Kidney (tissue), 14 donors: ENCODE data around the gene PHTF2. TPM values are rescaled to one million over a fixed set of nuclear protein-coding genes. Genes with fewer than 3 reads are reported as not detected.

ENCODE experiments used
- DNase-seq, 5 donors: peaks; one replicate each; pipeline ENCODE4 v3.0.0-alpha.2; 2013 to 2020
- FAIRE-seq: peaks from 2 replicates; lab custom pipeline; 2012; peaks lifted over from hg19 to GRCh38; lab: Jason Lieb, UNC
- H3K27ac ChIP-seq, 2 donors: one replicate each; pipeline ENCODE4 v1.7.0; 2013; ENCODE audit warnings: low read depth in 2 of 2, low read length in 2 of 2, inconsistent platforms in 1 of 2
- H3K27me3 ChIP-seq: one replicate; pipeline ENCODE4 v1.7.1; 2013; ENCODE audit warnings: low read length, inconsistent platforms; ENCODE audit not compliant: control insufficient read depth, insufficient read depth
- H3K36me3 ChIP-seq, 3 donors: one replicate each; pipeline versions ENCODE4 v1.7.0 to v1.7.1; 2013; ENCODE audit warnings: low read length in 3 of 3, control low read depth in 1 of 3, inconsistent platforms in 1 of 3; ENCODE audit not compliant: insufficient read depth in 3 of 3, control insufficient read depth in 2 of 3
- H3K4me1 ChIP-seq, 3 donors: one replicate each; pipeline versions ENCODE4 v1.7.0 to v1.7.1; 2013; ENCODE audit warnings: low read length in 3 of 3, inconsistent platforms in 1 of 3, low read depth in 1 of 3; ENCODE audit not compliant: control insufficient read depth in 2 of 3, insufficient read depth in 2 of 3
- H3K4me3 ChIP-seq, 3 donors: one replicate each; pipeline versions ENCODE4 v1.7.0 to v1.8.1; 2013; ENCODE audit warnings: low read length in 3 of 3, control low read depth in 1 of 3, inconsistent platforms in 1 of 3
- H3K9ac ChIP-seq, 3 donors: one replicate each; pipeline versions ENCODE4 v1.7.0 to v1.7.1; 2013; ENCODE audit warnings: low read length in 3 of 3, control low read depth in 1 of 3, inconsistent platforms in 1 of 3
- H3K9me3 ChIP-seq, 3 donors: one replicate each; pipeline versions ENCODE4 v1.7.0 to v1.7.1; 2013; ENCODE audit warnings: low read length in 3 of 3, control low read depth in 1 of 3, inconsistent platforms in 1 of 3; ENCODE audit not compliant: control insufficient read depth in 2 of 3, insufficient read depth in 1 of 3
- intact Hi-C: fragments of 100-400 bp; cut with DNase I; formaldehyde crosslinking; loops from one replicate; pipeline ENCODE4 v1.11.1; 2022
- polyA plus RNA-seq: library from polyadenylated mRNA; stranded (reverse); fragments of 350-450 nt; fragmentation: Illumina TruSeq; extraction: RNeasy Lipid Tissue Mini Kit (QIAGEN cat#74804); gene quantifications from one replicate; pipeline ENCODE4 v1.2.3, GENCODE V29; 2014; ENCODE audit warnings: low read depth, low replicate concordance; ENCODE audit not compliant: insufficient read depth
- total RNA-seq: library from RNA; stranded (reverse); fragmentation: NEBNext Ultra II Directional; extraction: Animal tissue kit (Norgen Biotek cat#: 25700); gene quantifications from one replicate; pipeline ENCODE4 v1.2.1, GENCODE V29; 2021
- TF ChIP-seq, protein P1 (sequence below): IDR thresholded peaks from 3 replicates; pipeline ENCODE4 v1.5.1; 2012; ENCODE audit warnings: mild to moderate bottlenecking, moderate library complexity, borderline replicate concordance; ENCODE audit not compliant: insufficient read depth; ENCODE audit errors: extremely low read depth
- donor health status: control.
- donor health status: control.
- donor health status: control.
- donor health status: control.
- donor health status: control.
- donor health status: DM: yes; HTN: yes; CAD: no.
- donor health status: Normal renal cell carcinoma (clear cell type).

PHTF2 gene
- total and polyA plus RNA-seq, 2 donors from 2014 or later = 6.0 to 13.8 TPM

- no peak overlapping the region for H3K27ac ChIP-seq
- no peak for DNase-seq
- no peak for FAIRE-seq
- H3K4me3 ChIP-seq = no peak overlapping the region
- H3K36me3 ChIP-seq = peaks cover 0 to 2% (median 0%) of the 10 kb centered on the region in 3 donors
- no peaks in the 10 kb centered on the region for H3K4me1 ChIP-seq
- TF ChIP-seq, protein P1, sequence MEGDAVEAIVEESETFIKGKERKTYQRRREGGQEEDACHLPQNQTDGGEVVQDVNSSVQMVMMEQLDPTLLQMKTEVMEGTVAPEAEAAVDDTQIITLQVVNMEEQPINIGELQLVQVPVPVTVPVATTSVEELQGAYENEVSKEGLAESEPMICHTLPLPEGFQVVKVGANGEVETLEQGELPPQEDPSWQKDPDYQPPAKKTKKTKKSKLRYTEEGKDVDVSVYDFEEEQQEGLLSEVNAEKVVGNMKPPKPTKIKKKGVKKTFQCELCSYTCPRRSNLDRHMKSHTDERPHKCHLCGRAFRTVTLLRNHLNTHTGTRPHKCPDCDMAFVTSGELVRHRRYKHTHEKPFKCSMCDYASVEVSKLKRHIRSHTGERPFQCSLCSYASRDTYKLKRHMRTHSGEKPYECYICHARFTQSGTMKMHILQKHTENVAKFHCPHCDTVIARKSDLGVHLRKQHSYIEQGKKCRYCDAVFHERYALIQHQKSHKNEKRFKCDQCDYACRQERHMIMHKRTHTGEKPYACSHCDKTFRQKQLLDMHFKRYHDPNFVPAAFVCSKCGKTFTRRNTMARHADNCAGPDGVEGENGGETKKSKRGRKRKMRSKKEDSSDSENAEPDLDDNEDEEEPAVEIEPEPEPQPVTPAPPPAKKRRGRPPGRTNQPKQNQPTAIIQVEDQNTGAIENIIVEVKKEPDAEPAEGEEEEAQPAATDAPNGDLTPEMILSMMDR = no peak
- intact Hi-C loops = no loop called here
- no peaks in the 10 kb centered on the region for H3K27me3 ChIP-seq
- H3K9ac ChIP-seq = no peak overlapping the region
- no peaks in the 10 kb centered on the region for H3K9me3 ChIP-seq
Observed at GRCh38 chr7:77913977-77914607, 115.5 kb downstream of the PHTF2 start.

DNA sequence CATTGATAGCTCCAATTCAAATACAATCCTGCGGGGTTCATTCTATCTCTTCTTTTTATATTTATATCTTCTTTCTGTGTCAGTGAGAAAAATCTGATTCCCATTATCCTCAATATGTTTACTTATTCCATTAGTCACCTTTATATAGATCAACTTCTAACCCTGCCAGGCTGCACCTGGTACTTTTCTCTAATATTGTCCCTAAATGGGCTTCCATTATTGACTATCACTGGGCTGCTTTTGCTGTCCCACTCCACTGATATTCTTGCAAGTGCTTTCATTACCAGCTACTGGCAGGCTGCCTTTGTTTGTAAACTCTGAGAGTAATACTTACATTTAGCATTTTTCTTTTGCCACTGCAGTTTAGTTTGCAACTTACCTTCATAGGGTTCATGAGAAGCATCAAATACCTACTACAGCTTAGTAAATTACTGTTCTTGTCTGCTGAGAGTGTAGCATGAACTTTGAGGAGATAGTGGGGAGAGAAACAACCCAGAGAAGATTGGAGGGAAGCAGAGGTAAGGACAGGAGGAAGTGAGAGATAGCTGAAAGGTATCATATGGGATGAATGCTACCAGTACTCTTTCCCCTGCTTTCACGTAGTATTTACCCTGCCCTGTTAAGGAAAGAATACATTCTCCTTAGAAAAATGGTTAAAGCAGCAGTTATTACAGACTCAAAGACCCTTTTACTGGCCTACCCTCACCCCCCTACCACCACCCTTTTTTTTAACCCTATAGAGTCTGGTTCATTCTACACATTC lies 119.1 kb downstream of the PHTF2 start:
- no peak overlapping the region for H3K27ac ChIP-seq
- H3K9ac ChIP-seq = no peak overlapping the region
- TF ChIP-seq, protein P1 = no peak
- no peaks in the 10 kb centered on the region for H3K4me1 ChIP-seq
- FAIRE-seq = no peak
- intact Hi-C loops = no loop called here
- no peak overlapping the region for H3K4me3 ChIP-seq
- DNase-seq = no peak
- peaks cover 0 to 6% (median 0%) of the 10 kb centered on the region in 3 donors for H3K36me3 ChIP-seq
- no peaks in the 10 kb centered on the region for H3K27me3 ChIP-seq
- no peaks in the 10 kb centered on the region for H3K9me3 ChIP-seq

- intact Hi-C loops = no loop called here
- FAIRE-seq (no peak), DNase-seq (no peak)
- no peak overlapping the region for H3K9ac ChIP-seq
- H3K4me3 ChIP-seq = no peak overlapping the region
- no peak overlapping the region for H3K27ac ChIP-seq
- no peaks in the 10 kb centered on the region for H3K27me3 ChIP-seq
- H3K36me3 ChIP-seq = peaks cover 0 to 6% (median 0%) of the 10 kb centered on the region in 3 donors
- no peaks in the 10 kb centered on the region for H3K4me1 ChIP-seq
- no peaks in the 10 kb centered on the region for H3K9me3 ChIP-seq
- TF ChIP-seq, protein P1 = no peak
Observed at GRCh38 chr7:77918676-77919075, 120.1 kb downstream of the PHTF2 start.
